ENCODE results near the gene TNFSF10. TPM values are rescaled to one million over a fixed set of nuclear protein-coding genes. Genes with fewer than 3 reads are reported as not detected.
A peak's percentile ranks its signal among the peaks of the same experiment; 100 is the strongest.
"Not testable (repeated sequence)": the region's sequence is repeated elsewhere in the genome, so short reads cannot be mapped to it uniquely, and the experiment has no call there.

The TNFSF10 gene
- 10 to 100 TPM; 22.1 to 61.8 (median 36.9) TPM for polyA plus RNA-seq (ENCODE audit: insufficient read length in 3 of 3)
- long read RNA-seq, donor 1, transcript TNFSF10-201 (5 exons, 1,953 nt) = major isoform, 19 of 21 reads
- long read RNA-seq, donor 1, partial matches to known transcripts = 0 of 21 reads
- long read RNA-seq, donor 1, other reads (novel, unspliced or antisense) = 0 of 21 reads
- long read RNA-seq, donor 2, partial matches to known transcripts = 15 of 18 reads
- long read RNA-seq, donor 2, other reads (novel, unspliced or antisense) = 0 of 18 reads
- long read RNA-seq, donor 3, partial matches to known transcripts = 0 of 4 reads
- long read RNA-seq, donor 3, other reads (novel, unspliced or antisense) = 0 of 4 reads
- long read RNA-seq, donor 4, transcript TNFSF10-201 (5 exons, 1,953 nt) = major isoform, 9 of 9 reads
- long read RNA-seq, donor 4, partial matches to known transcripts = 0 of 9 reads
- long read RNA-seq, donor 4, other reads (novel, unspliced or antisense) = 0 of 9 reads
- long read RNA-seq, donor 5, transcript TNFSF10-201 (5 exons, 1,953 nt) = major isoform, 7 of 7 reads
- long read RNA-seq, donor 5, partial matches to known transcripts = 0 of 7 reads
- long read RNA-seq, donor 5, other reads (novel, unspliced or antisense) = 0 of 7 reads
- long read RNA-seq, donor 6, transcript TNFSF10-201 (5 exons, 1,953 nt) = major isoform, 14 of 15 reads
- long read RNA-seq, donor 6, partial matches to known transcripts = 0 of 15 reads
- long read RNA-seq, donor 6, other reads (novel, unspliced or antisense) = 0 of 15 reads
- long read RNA-seq, donor 7, transcript TNFSF10-201 (5 exons, 1,953 nt) = major isoform, 13 of 14 reads
- long read RNA-seq, donor 7, partial matches to known transcripts = 0 of 14 reads
- long read RNA-seq, donor 7, other reads (novel, unspliced or antisense) = 0 of 14 reads
- long read RNA-seq, donor 8, partial matches to known transcripts = 0 of 4 reads
- long read RNA-seq, donor 8, other reads (novel, unspliced or antisense) = 0 of 4 reads
- long read RNA-seq, donor 9, transcript TNFSF10-201 (5 exons, 1,953 nt) = major isoform, 22 of 23 reads
- long read RNA-seq, donor 9, partial matches to known transcripts = 0 of 23 reads
- long read RNA-seq, donor 9, other reads (novel, unspliced or antisense) = 0 of 23 reads
- long read RNA-seq, donor 10, transcript TNFSF10-201 (5 exons, 1,953 nt) = major isoform, 16 of 17 reads
- long read RNA-seq, donor 10, partial matches to known transcripts = 0 of 17 reads
- long read RNA-seq, donor 10, other reads (novel, unspliced or antisense) = 0 of 17 reads
- long read RNA-seq, donor 11, transcript TNFSF10-201 (5 exons, 1,953 nt) = major isoform, 6 of 6 reads
- long read RNA-seq, donor 11, partial matches to known transcripts = 0 of 6 reads
- long read RNA-seq, donor 11, other reads (novel, unspliced or antisense) = 0 of 6 reads
- long read RNA-seq, donor 12, transcript TNFSF10-201 (5 exons, 1,953 nt) = major isoform, 16 of 16 reads
- long read RNA-seq, donor 12, partial matches to known transcripts = 0 of 16 reads
- long read RNA-seq, donor 12, other reads (novel, unspliced or antisense) = 0 of 16 reads
- long read RNA-seq, donor 13, partial matches to known transcripts = 0 of 2 reads
- long read RNA-seq, donor 13, other reads (novel, unspliced or antisense) = 0 of 2 reads
- long read RNA-seq, donor 14 = 0 reads
- long read RNA-seq, donor 15, transcript TNFSF10-201 (5 exons, 1,953 nt) = major isoform, 24 of 25 reads
- long read RNA-seq, donor 15, partial matches to known transcripts = 0 of 25 reads
- long read RNA-seq, donor 15, other reads (novel, unspliced or antisense) = 0 of 25 reads
- long read RNA-seq, donor 16, transcript TNFSF10-201 (5 exons, 1,953 nt) = major isoform, 10 of 10 reads
- long read RNA-seq, donor 16, partial matches to known transcripts = 0 of 10 reads
- long read RNA-seq, donor 16, other reads (novel, unspliced or antisense) = 0 of 10 reads

DNA sequence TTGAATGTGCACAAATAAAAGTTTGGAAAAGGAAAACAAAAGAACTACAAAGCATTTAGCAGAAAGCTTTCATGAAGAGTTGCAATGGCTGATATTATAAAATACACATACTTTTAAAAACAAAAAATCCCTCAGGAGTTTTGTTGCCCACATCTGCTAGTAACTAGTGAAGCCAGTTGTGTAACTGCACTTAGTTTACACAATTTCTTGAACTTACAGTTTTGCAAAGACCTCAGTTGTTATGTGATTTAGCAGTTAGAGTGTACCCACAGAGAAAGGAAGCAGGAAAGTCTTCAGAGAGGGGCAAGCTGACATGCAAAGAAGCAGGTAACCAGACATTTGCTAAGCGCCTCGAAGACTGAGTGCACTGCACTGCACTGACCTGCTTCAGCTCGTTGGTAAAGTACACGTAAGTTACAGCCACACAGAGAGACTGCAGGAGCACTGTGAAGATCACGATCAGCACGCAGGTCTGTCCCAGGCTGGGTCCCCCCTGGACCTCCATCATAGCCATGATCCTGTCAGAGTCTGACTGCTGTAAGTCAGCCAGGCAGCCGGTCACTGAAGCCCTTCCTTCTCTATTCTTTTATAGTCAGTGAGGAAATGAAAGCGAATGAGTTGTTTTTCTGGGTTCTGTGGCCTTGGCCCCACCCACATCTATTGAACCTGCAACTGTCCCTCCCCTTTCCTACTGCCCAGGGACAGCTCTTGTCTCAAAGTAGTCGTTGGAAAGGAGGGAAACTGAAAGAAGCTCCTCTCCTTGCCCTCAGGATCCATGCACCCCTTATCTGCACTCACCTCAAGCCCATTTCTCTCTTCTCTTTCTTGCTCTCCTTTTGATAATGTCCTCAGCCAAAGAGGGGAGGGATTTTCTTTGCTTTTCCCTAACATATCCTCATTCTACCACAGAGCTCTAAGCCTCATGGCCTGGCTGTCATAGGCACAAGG, at the start of gene TNFSF10:
Gene TNFSF10 (minus strand): TSS at position 560 of the 948 bp plus-strand sequence. CDS start 46 bp downstream, at position 514.
- DNase-seq = peak; percentile 12

DNA sequence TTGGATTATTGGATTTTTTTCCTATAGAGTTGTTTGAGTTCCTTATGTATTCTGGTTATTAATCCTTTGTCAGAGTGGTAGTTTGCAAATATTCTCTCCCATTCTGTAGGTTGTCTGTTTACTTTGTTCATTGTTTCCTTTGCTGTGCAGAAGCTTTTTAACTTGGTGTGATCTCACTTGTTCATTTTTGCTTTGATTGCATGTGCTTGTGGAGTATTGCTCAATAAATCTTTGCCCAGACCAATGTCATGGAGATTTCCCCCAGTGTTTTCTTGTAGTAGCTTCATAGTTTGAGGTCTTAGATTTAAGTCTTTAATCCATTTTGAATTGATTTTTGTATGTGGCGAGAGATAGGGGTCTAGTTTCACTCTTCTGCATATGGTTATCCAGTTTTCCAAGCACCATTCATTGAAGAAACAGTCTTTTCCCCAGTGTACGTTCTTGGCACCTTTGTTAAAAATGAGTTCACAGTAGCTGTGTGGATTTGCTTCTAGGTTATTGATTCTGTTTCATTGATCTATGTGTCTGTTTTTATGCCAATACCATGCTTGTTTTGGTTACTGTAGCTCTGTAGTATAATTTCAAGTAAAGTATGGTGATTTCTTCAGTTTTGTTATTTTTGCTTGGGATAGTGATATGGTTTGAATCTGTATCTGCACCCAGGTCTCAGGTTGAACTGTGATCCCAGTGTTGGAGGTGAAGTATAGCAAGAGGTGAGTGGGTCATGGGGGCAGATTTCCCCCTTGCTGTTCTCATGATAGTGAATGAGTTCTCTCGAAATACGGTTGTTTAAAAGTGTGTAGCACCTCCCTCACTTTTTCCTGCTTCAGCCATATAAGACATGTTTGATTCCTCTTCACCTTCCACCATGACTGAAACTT, 46.1 kb upstream of the TNFSF10 start:
- DNase-seq = no peak

DNA sequence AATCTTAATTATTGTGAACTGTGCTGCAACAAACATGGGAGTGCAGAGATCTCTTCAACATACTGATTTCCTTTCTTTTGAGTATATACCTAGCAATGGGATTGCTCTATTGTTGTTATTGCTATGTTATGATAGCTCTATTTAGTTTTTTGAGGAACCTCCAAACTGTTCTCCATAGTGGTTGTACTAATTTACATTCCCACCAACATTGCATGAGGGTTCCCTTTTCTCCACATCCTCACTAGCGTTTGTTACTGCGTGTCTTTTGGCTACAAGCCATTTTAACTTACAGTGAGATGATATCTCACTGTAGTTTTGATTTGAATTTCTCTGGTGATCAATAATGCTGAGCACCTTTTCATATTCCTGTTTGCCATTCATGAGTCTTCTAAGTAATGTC, 45.5 kb upstream of the TNFSF10 start:
- no peak for DNase-seq

DNA sequence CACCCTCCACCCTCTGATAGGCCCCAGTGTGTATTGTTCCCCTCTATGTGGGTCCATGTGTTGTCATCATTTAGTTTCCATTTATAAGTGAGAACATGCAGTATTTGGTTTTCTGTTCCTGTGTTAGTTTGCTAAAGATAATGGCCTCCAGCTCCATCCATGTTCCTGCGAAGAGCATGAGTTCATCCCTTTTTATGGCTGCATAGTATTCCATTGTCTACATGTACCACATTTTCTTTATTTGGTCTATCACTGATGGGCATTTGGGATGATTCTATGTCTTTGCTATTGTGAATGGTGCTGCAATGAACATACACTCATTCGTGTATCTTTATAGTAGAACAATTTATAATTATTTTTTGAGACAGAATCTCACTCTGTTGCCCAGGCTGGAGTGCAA, 43.6 kb upstream of the TNFSF10 start:
- not testable (repeated sequence) for DNase-seq

DNA sequence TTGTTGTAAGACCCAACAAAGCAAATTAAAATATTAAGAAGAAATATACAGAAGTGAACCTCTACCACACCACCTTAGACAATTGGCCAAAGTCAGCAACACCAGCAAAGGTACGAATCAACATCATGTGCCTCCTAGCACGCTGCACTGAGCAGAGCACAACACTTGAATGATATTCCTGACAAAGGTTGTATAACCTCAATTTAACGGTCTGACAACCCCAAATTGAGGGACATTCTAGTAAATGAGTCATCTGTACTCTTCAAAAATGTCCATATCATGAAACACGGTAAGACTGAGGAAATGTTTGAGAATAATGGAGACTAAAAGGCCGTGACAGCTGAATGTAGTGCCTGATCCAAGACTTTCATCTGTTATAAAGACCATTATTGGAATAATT, 41.3 kb upstream of the TNFSF10 start:
- peak; percentile 43 for DNase-seq

DNA sequence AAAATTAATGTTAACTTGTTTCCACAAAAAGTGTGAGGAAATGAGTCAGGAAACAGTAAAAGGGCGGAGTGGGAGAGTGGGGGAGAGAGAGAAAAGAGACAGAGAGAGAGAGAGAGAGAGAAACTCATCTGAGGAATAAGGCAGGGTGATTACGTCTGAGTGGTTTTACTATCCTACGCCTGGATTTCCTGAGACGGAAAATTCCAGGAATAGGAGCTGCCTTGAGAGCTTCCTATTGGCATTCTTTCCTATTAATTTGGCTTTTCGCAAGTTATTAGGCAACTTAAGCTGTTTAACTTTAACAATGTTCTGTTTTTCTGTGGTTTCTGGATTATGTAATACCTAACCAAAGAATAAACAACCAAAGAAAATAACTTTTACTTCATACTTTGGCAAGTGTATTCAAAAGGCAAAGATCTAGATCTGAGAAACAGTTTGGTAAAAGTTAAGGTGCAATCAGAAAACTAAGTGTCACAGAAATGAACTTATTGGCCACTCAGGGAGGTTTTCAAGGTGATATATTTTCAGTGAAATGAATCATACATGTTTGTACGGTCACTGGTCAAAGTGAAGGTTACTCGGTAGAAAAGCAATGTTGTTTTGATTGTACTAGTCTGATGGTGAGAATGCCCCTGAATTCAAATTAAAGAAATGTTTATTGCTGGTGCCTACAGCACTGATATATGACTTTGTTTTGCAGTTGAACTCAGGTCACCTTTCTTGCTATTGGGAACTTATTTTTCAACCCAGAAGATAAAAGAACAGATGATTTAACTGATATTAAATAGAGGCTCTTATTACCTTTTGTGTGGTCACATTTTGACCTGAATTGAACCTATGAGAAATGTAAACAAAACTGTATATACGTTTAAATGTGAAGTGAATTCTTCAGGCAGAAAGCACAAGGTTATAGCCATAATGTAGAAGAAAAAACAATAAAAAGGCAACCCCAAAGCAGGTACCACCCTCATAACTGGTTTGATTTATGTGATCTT, 39.9 kb upstream of the TNFSF10 start:
- peak; percentile 64 for DNase-seq

DNA sequence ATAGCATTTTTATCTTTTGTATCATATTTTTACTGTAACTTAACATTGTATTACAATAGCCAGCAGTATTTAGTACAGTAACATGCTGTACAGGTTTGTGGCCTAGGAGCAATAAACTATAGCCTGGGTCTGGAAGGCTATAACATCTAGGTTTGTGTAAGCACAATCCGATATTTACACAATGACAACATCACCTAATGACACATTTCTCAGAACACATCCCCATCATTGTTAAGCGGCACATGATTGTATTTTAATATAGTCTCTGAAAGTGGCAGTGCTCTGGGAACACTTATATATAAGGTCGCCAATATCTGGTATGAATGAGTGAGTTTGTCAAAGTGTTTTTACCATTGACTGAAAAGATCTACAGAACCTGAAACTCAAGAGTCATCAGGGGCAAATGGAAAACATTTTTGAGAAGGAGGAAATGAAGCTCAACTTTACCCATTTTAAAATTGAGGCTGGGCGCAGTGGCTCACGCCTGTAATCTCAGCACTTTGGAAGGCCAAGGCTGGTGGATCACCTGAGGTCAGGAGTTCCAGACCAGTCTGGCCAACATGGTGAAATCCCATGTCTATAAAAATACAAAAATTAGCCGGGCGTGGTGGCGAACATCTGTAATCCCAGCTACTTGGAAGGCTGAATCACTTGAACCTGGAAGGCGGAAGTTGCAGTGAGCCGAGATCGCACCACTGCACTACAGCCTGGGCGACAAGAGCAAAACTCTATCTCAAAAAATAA, 38.8 kb upstream of the TNFSF10 start:
- DNase-seq = no peak

DNA sequence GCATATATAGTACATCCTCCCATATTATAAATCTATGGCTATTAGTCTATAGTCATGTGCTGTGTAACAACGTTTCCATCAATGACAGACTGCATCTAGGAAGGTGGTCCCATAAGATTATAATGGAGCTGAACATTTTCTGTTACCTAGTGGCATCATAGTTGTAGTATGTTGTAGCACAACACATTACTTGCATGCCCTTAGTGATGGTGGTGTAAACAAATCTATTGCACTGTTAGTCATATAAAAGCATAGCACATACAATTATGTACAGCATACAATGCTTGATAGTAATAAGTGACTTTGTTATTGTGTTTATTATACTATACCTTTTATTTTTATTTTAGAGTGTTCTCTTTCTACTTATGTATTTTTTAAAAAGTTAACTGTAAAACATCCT, 37.4 kb upstream of the TNFSF10 start:
- DNase-seq = no peak

DNA sequence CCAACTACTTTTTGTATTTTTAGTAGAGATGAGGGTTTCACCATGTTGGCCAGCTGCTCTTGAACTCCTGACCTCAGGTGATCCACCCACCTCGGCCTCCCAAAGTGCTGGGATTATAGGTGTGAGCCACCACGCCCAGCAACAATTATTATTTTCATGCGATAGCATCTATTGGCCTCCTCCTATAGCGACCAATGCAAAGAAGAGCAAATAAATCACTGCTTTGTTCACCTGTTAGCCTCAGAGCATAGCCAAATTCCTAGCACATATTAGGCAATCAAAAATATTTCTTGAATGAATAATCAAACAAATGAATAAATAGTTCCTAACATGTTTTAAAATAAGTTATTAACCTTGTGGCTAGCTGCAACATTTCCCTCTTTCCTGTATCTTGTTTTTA, 36.8 kb upstream of the TNFSF10 start:
- DNase-seq = no peak

DNA sequence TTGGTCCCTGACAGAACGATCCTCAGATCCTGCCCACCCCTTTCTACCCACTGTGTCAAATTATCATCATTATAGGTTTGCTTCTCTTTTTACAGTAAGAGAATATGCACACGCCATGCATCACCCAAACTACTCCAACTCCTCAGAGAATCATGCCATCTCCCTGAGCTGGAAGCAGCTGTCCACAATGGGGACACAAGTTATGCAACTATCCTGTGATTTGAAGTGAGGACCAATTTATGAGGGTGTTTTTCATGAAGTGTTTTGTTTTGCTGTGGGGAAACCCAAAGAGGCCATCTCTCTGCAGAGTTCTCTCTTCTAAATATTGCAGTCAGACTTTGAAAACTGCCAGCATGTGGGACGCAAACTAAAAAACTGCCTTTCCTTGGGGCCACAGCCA, 35.8 kb upstream of the TNFSF10 start:
- no peak for DNase-seq

DNA sequence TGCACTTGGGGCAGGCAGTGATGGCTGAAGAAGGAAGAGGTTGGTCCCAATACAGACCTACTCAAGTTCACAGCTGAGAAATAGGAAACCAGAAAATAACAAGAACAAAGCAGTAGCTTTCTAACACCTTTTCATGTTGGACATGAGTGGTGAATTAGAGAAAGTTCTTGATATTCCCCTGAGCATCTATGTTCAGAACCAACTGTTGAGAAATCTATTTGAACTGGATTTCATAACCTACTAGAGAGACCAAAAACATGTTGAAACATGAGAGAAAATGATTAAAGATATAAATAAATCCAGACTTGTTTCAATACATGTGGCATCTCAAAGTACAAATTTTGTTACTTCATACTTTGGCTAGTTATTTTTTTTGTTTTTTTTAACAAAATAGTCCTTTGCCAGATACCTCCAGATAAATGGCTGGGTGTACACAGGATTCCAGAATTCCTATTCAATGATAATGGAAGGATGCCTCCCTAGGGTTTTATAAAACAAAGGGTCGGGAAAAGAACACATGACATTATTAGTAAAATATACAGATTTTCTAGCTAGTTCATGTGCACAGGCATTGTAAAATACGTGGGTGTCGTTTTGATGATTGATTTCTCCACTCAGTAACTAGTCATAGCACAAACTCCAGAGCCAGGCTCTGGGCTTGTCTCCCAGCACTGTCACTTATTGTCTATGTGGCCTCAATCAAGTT, 34.4 kb upstream of the TNFSF10 start:
- no peak for DNase-seq

DNA sequence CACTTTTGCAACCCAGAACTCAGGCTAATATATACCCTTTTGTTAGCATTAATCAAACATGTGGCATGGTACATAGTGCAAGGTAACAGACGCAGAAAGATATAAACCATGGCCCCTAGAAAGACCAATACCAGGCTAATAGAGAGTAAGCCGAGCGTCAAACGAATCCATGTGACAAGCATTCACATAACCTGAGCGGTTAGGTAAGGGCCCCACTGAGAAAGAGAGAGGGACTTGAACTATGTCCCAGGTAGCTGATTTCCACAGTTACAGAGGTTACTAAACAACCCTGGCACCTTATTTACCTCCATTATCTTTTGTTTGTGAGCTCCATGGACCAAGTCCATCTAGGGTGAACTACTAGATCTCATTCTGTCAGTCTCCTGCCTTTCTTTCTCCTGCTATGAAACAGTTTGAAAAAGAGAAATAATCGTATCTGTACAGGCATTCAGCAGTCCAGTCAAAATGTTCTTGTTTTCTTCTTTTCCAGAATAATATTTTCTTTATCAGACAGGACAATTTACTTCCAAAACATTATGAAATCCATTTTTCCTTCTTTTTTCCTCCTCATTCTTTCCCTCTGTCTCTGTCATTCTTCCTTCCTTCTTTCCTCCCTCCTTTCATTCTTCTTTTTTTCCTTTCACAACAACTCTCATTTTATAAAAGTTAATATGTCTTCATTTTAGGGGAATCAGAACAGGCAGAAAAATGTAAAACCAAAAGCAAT, 30.5 kb upstream of the TNFSF10 start:
- DNase-seq = no peak

DNA sequence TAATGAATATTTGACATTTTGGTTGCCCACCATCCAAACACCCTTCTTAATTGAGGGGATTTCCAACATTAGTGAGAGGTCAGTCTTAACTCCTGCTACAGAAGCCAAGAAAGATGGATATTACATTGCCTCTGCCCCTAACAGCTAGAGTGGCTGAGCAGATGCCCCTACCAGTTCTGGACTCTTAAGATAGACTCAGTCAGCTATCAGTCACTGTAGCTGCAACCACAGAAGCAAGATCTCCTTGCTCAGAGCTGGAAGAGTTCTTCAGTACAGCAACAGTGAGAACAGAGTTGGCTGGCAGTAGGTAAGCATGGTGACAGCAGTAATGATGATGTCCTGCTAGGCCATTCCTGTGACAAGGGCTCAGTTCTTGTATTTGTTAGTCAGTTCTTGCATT, 29.4 kb upstream of the TNFSF10 start:
- DNase-seq = no peak

DNA sequence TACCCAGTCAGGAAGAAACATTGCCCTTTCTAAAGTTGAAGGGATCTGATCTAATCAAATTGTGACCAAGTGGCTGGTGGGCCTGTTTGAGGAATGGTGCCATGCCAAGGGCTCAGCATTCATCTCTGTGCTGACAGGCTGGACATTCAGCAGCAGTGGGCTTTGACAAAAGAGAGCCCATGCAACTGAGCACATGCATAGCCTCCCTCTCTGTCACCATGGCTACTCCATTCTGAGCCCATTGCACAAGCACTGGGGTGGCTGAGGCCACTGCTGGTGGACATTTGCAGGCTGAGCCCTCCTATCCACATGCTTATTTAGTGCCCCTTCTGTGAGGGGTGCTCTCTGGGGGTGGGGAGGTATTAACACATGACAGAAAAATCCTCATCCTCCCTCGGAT, 28.6 kb upstream of the TNFSF10 start:
- no peak for DNase-seq
